HG03196 (cell line): ENCODE results near the gene ZNF287.
A peak's percentile ranks its signal among the peaks of the same experiment; 100 is the strongest.
"Not testable (repeated sequence)": the region's sequence is repeated elsewhere in the genome, so short reads cannot be mapped to it uniquely, and the experiment has no call there.

ENCODE experiments used
- ATAC-seq: cut with Tn5 transposase; IDR thresholded peaks from one replicate; pipeline ENCODE4 v1.9.1; 2021; ENCODE audit not compliant: unreplicated experiment

The ZNF287 gene

DNA sequence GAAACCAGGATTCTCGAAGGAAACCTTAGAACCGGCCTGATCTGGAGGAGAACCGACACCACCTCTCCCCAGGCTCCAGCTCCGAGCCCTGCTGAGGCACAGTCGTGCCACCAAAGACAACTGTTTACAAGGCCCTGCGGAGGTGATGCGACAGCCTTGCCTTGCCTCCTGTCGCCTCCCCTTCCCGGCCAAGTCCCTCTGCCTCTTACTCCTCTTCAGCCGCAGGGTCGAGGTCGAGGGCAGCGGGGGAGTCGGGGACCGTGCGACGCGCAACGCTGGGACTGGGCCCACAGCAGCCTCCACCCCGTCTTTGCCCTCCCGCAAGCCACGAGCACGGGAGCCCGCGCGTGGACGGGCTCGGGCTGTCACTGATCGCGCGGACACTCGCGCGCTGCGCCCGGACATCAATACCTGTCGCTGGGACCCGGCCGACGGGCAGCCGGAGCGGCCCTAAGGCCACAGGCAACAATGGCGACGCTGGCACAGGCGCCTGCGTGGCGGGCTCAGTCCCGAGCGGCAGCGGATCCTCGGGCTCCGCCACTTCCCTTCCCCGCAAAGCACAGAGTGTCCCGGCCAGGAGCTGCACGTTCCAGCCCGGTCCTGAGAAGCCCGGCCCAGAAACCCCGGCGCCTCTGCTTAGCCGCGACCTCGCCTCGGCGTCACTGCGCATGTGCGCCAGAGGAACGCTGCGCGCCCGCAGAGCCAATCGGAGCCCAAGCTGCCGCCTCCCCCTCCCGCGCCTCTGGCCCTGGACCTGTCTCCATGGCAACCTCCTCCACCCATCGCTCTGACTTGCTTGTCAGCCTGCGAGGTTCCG lies at the start of gene ZNF287:
Gene ZNF287, minus strand, starts transcription at position 664 of the 817 bp plus-strand sequence. CDS start 1,473 bp downstream, outside the sequence.
- ATAC-seq: peak; percentile 92

DNA sequence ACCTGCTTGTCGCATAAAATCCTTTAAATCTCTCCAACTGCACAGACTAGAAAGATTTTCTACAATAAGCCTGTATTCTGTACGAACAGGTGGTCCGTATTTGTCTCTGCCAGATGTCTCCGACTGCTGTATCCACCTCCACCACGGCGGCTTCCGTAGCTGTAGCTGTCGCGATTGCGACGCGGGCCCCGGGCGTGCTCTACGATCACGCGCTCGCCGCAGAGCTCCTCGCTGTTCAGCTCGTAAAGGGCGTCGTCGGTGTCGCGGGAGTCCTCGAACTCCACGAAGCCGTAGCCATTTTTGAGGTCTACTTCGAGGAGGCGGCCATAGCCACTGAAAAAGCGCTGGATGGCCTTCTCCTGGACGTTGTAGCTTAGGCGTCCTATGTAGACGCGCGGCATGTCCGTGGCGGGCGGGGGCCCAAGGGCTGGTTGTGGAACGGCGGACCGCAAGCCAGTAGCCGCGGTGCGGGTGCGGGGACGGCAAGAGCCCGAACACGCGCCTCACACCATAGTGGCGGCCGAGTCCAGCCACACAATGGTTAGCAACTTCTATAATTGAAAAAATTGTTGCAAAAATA lies 48.6 kb upstream of the ZNF287 start:
- ATAC-seq: no peak

DNA sequence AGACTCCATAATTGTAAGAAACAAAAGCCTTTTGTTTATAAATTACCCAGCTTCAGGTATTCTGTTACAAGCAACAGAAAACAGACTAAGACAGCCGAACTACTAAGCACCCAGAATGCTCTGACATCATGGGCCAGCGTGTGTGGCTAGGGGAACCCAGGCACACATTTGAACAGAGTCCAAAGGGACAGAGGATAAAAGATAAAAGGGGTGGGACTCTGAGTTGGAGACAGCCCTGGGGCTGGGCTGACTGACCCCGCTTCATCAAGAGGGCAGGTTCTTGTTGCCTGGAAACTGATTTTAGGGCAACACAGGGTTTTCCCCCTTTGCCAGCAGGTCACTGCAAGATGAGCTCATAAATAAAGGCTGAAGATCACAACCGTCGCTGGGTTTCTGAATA lies 30.5 kb upstream of the ZNF287 start:
- no peak for ATAC-seq

DNA sequence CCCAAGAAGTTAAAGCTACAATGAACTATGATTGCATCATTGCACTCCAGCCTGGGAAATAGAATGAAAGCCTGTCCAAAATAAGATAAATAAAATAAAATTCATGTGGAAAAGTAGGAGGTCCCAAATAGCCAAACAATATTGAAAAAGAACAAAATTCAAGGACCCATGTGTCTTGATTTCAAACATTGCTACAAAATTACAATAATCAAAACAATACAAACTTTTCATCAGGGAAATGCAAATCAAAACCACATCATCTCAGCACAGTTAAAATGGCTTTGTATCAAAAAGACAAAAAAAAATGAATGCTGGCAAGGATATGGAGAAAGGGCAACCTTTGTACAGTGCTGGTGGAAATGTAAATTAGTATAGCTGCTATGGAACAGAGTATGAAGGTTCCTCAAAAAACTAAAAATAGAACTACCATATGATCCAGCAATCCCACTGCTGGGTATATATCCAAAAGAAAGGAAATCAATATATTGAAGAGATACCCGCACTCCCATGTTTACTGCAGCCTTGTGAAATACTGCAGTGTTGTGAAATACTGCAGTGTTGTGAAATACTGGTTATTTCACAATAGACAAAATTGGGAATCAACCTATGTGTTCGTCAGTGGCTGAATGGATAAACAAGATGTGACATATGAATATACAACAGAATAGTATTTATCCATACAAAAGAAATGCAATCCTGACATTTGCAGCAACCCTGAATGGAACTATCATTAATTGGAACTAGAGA lies 24.5 kb upstream of the ZNF287 start:
- ATAC-seq: no peak

DNA sequence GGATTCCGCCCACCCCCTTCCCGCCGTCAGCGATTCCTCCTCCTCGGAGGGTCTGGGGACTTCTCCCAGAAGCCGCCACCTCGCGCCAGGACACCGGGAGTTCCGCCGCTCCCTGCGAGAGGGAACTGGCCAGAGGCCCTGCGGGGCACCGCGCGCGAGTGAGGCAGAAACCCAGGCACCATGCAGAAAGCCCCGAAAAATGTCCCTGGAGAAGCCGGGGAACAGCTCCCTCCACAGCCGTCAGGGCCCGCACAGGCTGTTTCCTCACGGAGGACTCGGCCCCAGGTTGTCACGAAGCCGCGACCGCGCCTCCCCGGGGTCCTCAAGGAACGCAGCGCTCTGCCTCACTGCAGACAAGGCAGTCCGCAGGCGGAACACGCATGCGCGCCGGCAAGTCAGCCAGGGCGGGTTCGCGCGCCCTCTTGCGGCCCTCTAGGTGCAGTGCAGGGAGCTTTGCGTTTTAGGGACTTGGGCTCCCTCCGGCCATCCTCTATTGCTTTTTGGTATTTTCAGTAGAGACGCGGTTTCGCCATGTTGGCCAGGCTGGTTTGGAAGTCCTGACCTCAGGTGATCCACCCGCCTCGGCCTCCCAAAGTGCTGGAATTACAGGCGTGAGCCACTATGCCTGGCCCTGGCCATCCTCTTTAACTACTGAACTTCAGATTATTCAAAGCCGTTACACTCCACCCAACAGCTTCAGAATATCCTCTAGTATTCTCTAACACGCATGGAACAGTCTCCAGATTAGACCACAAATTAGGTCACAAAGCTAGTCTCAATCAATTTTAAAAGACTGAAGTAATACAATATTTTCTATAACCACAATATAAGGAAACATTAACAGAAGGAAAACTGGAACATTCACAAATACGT lies 20.3 kb upstream of the ZNF287 start:
- peak; percentile 88 for ATAC-seq

DNA sequence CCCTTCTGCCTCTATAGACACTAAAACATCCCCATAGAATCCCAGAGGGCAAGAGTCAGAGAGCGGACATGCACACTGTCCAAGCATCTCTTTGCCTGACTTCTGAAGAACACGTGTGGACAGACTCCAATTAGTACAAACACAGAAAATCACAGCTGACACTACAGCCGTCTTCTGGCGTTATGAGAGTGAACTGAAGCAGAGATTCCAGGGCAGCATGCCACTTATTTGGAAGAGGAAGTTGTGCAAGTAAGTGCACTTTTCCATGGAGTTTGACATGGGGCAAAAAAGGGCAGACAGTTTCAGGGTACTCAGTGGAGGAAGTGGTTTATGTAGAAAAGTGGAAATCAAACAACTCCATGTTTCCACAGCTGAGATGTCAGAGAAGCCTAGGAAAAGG lies 16.8 kb upstream of the ZNF287 start:
- no peak for ATAC-seq

DNA sequence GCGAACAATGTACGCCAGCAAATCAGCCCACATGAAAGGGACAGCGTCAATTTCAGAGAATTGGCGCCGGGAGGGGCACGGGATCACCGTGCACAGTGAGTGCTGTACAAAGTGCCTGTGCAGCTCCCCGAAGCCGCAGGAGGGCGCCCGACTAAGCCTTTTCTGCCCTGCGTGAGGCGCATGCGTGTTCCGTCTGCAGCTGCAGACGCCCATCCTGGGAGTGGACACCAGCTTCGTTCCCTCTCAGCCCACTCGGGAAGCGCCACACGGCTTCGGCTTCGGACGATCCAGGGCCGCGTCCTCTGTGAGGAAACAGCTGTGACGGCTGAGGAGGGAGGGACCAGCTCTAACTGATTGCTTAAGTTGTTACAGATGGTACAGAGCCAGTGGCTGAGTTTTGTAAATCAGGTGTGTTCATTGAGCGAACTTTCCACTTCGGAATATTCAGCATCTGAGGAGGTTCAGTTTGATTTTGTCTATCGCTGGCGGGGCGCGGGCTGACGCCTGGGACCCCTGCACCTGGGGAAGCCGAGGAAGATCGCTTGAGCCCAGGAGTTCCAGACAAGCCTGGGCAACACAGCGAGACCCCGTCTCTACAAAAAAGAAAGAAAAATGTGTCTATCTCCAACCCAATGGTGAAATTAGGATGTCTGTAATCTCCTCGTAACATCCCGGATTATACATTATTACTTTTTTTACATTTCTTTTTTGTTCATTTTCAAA lies 15.4 kb upstream of the ZNF287 start:
- peak; percentile 51 for ATAC-seq

DNA sequence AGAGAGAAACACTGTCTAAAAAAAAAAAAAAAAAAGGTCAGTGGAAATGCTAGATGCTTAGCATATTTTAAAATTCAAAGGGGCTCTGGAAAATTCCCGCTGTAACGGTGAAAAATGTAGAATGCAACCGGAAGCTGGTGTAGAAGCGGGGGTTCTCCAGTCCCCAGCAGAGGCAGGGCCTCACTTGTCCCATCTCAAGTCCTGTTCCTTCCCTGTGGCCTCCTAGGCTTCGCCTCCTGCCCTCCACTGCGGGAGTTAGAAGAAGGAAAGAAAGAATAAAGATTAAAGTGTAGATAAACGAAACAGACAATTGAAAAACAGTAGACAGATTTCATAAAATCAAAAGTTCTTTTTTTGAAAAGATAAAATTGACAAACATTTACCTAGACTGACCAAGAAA lies 14.8 kb upstream of the ZNF287 start:
- ATAC-seq: no peak

DNA sequence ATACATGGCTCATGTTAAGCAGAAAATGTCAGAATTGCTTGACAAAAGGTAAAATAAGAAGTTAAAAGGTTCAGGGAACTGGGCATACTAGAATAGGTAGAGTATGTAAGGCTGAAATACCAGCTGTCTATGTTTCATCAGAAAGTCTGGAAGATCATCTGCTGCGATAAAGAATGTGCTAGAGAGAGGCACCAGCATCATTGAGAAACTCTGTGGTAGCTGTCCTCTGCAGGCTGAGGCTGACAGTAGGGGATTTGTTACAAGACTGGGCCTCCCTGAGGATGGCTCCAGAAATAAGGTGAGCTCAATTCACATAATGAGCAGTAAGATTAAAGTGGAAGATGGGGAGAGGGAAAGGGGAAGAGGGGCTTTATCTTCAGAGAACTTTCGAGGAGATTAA lies 4.5 kb upstream of the ZNF287 start:
- no peak for ATAC-seq

DNA sequence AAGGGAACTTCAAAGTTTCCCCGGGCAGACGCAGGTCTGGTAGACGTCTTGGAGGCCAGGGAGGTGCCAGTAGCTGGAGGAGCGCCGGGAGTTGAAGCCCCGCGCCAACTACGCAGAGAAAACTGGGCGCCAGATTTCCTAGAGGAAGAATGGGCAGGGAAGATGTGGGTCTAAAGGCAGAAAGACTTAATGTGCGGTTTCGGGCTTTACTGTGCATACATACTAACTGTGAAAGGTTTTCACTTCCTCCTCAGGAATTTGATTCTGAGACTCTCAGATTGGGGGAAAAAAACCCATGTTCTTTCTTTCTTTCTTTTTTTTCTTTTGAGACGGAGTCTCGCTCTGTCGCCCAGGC lies 331 bp upstream of the ZNF287 start:
- peak; percentile 19 for ATAC-seq

DNA sequence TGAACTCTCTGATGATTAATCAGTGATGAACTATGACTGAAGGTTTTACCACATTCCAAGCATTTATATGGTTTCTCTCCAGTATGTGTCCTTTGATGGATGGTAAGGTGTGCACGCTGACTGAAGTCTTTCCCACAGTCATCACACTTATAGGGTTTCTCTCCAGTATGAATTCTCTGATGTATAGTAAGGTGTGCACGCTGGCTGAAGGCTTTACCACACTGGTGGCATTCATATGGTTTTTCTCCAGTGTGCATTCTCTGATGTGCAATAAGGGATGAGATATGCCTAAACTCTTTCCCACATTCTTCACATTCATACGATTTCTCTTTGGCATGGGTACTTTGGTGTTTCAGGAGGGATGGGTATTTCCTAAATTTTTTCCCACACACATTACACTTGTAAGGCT lies 16.4 kb downstream of the ZNF287 start:
- ATAC-seq: no peak

DNA sequence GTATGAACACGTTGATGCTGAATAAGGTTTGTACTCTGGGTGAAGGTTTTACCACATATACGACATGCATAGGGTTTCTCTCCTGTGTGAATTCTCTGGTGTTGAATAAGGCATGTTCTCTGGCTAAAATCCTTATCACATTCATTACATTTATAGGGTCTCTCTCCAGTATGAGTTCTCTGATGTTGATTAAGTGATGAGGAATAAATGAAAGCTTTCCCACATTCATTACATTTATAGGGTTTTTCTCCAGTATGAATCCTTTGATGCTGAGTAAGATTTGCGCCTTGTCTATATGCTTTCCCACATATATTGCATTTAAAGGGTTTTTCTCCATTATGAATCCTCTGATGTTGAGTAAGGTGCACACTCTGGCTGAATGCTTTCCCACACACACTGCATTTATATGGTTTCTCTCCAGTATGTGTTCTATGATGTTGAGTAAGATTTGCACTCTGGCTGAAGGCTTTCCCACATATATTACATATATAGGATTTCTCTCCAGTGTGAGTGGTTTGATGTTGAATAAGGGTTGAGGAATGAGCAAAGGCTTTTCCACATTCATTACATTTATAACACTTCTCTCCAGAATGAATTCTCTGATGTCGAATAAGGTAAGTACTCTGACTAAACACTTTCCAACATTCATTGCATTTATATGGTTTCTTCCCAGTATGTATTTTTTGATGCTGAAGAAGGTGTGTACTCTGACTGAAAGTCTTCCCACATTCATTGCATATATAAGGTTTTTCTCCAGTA lies 16.9 kb downstream of the ZNF287 start:
- no peak for ATAC-seq

DNA sequence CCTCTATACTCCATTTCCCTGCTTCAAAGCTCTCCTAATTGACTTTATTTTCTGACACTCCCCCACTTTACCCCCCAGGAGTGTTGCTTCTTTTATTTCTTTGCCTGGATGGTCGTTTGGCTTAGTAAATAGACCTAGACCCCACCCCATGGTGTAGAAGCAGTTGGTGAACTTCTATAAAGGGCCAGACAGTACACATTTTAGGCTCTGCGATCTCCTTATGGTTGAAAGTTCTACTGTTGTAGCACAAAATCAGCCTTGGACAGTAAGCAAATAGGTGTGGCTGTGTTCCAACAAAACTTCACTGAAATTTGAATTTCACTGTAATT lies 31.9 kb downstream of the ZNF287 start:
- no peak for ATAC-seq

DNA sequence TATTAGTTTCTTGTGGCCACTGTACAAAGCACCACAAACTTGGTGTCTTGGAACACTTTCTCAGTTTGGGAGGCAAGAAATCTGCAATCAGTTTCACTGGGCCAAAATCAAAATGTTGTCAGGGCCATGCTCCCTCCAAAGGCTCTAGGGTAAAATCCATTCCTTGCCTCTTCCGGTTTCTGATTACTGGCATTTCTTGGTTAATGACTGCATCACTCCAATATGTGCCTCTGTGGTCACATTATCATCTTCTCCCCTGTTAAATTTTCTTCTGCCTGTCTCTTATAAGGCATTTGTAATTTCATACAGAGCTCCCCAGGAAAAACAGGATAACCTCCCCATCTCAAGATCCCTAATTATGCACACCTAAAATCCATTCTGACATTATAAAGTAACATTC lies 34.8 kb downstream of the ZNF287 start:
- no peak for ATAC-seq

DNA sequence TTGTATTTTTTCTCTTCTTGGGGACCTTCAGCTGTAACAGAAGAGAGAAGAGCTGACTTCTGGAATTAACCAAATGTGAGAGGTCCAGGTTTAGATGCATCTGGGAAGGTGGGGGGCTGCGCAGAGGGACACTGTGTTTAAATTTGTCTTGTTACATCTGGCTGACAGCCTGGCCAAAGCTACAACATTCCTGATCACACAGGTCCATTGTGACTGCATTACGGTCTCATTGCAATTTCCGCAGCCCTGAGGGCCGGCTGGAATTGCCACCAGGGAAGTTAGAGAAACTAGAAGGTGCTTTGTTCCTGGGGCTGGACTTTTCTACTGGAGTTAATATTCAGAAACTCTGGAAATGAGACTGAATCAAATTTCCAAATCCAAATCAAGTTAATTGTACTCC lies 39.1 kb downstream of the ZNF287 start:
- no peak for ATAC-seq

DNA sequence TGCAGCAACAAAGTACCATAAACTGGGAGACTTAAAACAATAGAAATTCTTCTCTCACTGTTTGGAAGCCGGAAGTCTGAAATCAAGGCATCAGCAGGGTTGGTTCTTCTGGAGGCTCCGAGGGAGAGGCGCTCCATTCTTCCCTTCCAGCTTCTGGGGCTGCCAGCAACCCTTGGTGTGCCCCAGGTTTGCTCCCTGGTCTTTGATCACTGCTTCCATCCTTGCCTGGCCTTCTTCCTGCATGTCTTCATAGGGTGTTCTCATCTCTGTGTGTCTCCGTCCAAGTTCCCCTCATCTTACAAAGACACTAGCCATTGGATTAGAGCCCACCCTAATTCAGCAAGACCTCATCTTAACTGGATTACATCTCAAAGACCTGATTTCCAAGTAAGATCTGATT lies 41.7 kb downstream of the ZNF287 start:
- no peak for ATAC-seq

DNA sequence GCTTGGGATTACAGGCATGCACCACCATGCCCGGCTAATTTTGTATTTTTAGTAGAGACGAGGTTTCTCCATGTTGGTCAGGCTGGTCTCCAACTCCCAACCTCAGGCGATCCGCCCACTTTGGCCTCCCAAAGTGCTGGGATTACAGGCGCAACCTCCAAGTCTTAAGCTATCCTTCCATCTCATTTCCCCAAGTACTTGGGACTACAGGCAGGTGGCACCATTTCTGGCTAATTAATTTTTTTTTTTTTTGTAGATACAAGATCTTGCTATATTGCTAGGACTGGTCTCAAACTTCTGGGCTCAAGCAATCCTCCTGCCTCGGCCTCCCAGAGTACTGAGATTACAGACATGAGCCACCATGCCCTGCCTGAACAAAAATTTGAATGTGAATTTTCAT lies 43.4 kb downstream of the ZNF287 start:
- ATAC-seq: not testable (repeated sequence)

DNA sequence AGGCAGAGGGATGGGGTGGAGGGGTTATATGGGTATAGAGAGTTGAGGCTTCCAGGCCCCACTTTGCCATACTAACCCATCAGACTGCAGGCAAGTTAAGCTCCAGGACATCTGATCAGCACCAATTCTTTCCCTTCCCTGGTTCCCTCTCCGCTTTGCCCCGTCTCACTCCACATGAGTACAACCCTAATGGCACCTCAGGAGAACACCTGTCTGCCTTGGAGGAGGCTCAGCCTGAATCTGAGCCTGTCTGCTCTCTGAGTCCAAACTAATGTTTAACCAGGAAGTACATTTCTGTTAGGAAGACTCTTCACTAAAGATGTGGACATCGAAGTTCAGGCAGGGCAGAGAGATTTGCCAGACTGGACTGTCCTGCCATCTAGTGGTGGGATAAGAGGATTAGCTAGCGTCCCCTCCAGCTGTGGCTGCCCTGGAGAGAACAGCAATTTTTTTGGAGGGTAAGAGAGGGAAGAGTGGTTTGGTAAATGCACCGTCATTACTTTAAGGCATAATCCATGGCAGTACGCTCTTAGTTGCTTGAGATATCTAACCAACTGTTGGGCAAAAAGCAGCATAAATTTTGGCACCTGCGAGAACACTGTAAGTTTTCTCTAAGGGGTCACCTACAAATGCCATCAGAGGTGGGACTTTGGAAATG lies 47.8 kb downstream of the ZNF287 start:
- ATAC-seq: no peak

DNA sequence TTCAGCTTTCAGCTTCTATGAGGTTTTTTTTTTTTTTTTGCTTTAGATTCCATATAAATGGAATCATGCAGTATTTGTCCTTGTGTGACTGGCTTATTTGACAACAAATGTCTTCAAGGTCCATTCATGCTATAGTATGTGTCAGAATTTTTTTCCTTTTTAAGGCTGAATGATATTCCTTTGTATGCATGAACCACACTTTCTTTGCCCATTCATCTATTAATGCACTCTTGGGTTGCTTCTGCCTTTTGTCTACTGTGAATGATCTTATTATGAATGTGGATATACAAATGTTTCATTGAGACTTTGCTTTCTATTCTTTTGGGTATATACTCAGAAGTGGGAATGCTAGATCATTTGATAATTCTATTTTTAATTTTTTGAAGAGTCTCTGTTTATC lies 50.0 kb downstream of the ZNF287 start:
- ATAC-seq: no peak
